Measurements from ENCODE around the gene SND1.
A peak's percentile ranks its signal among the peaks of the same experiment; 100 is the strongest.

The SND1 gene

DNA sequence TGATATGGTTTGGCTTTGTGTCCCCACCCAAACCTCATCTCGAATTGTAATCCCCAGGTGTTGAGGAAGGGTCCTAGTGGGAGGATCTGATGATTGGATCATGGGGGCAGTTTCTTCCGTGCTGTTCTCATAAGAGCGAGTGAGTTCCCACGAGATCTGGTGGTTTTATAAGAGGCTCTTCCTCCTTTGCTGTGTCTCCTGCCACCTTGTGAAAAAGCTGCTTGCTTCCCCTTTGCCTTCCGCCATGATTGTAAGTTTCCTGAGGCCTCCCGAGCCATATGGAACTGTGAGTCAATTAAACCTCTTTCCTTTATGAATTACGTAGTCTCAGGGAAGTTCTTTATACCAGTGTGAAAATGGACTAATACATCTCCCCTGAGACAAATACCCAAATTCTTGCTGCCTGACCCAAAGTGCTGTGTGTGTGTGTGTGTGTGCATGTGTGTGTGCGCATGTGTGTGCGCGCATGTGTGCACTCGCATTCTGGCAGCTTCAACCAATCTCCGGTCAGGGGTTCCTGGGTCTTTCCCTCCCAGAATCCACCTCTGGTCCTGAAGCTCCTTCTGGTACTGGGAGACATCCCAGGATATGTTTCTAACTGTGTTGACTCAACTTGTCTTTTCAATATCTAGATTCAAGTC, 477.4 kb downstream of the SND1 start:
- DNase-seq (ENCODE audit: low spot score) = no peak
- TF ChIP-seq, protein P1, sequence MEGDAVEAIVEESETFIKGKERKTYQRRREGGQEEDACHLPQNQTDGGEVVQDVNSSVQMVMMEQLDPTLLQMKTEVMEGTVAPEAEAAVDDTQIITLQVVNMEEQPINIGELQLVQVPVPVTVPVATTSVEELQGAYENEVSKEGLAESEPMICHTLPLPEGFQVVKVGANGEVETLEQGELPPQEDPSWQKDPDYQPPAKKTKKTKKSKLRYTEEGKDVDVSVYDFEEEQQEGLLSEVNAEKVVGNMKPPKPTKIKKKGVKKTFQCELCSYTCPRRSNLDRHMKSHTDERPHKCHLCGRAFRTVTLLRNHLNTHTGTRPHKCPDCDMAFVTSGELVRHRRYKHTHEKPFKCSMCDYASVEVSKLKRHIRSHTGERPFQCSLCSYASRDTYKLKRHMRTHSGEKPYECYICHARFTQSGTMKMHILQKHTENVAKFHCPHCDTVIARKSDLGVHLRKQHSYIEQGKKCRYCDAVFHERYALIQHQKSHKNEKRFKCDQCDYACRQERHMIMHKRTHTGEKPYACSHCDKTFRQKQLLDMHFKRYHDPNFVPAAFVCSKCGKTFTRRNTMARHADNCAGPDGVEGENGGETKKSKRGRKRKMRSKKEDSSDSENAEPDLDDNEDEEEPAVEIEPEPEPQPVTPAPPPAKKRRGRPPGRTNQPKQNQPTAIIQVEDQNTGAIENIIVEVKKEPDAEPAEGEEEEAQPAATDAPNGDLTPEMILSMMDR (IDR thresholded peaks at IDR 0.05; ENCODE audit: extremely low read depth, insufficient read depth, missing control alignments) = no peak
- in situ Hi-C loops (cut with MboI; ENCODE audit: low pct_unique_long_range_greater_than_20kb, low sequenced_read_pairs, unreplicated experiment) = no loop called here

DNA sequence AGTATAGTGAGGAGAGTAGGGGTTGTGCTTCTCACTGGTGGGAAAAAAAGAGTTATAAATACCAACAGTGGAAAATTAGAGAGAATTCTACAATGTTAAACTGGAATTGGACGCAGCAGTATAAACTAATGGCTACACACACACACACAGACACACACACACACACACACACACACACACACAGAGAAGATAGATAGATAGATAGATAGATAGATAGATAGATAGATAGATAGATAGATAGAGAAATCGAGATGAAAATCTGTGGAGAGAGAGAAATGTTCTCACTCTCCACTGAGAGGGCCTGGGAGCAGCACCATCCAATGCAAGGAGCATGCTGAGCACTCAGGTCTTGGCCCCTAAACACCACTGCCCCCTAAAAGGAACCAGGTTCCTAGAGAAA, 479.1 kb downstream of the SND1 start:
- DNase-seq (ENCODE audit: low spot score) = no peak
- TF ChIP-seq, protein P1 (IDR thresholded peaks at IDR 0.05; ENCODE audit: extremely low read depth, insufficient read depth, missing control alignments) = no peak
- in situ Hi-C loops (cut with MboI; ENCODE audit: low pct_unique_long_range_greater_than_20kb, low sequenced_read_pairs, unreplicated experiment) = no loop called here

DNA sequence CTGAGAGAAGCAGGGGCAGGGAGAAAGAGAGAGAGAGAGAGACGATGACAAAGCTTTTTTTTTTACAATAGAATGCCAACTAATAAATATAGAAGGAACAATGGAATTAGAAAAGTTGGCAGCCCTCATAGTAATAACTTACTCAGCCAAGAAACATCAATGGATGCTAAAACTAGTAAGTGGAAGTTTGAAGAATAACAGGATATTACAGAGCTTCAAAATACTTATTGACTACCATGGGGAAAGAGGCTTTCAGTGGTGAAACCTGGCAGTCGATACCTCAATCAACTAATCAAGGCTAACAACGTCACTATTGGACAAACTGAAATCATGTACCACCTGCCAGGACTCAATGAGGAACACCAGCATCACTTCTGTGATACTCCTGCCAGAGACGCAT, 479.7 kb downstream of the SND1 start:
- in situ Hi-C loops (cut with MboI; ENCODE audit: low pct_unique_long_range_greater_than_20kb, low sequenced_read_pairs, unreplicated experiment) = no loop called here

DNA sequence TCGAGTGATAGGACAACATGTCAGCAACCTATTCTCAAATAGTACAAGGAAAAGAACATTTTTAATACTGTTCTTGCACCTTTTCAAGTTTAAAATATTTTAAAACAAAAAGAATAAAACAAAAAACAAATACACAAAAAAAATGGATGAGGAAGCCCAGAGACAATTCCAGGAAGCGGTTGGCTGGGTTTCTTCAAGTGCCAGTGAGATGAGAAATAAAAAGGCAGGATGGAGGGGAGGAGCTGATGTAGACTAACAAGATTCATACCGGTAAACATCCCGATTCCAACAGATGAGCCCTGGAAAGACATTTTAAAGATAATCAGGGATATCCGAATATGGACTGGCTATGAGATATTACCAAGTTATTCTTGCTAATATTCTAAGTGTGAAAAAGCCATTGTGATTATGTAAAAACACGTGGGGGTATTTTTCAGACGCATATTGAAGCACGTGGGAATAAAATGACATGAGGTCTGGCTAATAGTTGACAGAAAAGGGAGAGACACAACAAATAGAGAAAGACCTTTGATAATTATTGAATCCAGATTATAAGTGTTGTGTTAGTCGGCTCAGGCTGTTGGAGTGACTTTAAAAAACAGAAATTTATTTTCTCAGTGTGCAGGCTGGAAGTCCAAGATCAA, 480.6 kb downstream of the SND1 start:
- in situ Hi-C loops (cut with MboI; ENCODE audit: low pct_unique_long_range_greater_than_20kb, low sequenced_read_pairs, unreplicated experiment) = no loop called here
- DNase-seq (ENCODE audit: low spot score) = no peak
- TF ChIP-seq, protein P1 (IDR thresholded peaks at IDR 0.05; ENCODE audit: extremely low read depth, insufficient read depth, missing control alignments) = no peak

More for the DNA sequence above, 479.7 kb downstream of the SND1 start:
- TF ChIP-seq, protein P1 (IDR thresholded peaks at IDR 0.05; ENCODE audit: extremely low read depth, insufficient read depth, missing control alignments) = no peak
- DNase-seq (ENCODE audit: low spot score) = no peak

DNA sequence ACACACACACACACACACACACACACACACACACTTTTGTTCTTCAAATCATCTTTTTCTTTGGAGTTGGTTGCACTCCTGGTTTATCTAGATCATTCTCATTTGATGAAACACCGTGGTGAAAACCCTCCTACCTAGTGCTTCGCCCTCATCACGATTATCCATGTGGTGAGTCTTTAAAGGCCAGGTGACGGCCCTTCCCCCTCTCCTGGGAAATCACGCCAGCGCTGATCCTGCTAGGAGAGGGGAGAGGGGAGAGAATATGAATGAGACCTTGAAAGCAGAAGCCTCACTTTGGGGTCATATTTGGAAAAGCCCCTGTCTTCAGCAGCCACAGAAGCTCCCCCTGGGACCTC, 483.1 kb downstream of the SND1 start:
- in situ Hi-C loops (cut with MboI; ENCODE audit: low pct_unique_long_range_greater_than_20kb, low sequenced_read_pairs, unreplicated experiment) = no loop called here
- DNase-seq (ENCODE audit: low spot score) = no peak

DNA sequence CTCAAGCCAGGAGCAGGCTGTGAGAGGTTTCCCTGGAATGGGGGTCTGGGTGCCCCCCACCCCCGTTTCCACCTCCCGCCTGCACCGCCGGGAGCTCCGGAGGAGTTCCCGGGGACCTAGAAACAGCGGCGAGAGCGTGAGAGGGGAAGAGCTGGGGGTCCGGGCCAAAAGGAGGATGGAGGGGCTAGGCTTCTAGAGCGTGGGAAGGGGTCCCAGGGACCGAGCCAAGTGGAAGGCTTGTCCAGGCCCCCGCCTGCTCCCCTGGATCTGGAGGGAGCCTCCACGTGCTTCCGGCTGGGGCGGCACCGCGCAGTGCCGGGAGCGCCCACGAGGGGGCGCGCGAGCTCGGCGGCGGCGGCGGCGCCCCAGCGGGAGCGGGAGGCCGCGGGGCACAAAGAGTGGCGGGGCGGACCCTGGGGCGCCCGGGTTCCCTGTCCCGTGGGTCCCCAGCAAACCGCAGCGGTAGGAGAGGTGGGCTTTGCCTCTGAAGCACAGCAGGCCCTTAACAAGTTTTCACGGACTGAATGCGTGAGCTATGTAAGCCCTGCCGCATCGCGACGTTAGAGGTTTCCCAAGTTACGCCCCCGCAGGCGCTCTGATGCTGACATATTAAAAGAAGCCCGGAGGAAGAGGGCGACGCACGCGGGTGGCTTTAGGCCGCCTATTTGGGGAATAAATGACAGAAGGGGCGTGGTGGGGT, 483.7 kb downstream of the SND1 start:
- DNase-seq (ENCODE audit: low spot score) = peak; percentile 87
- in situ Hi-C loops (cut with MboI; ENCODE audit: low pct_unique_long_range_greater_than_20kb, low sequenced_read_pairs, unreplicated experiment) = no loop called here
- TF ChIP-seq, protein P1 (IDR thresholded peaks at IDR 0.05; ENCODE audit: extremely low read depth, insufficient read depth, missing control alignments) = peak; percentile 98

More for the DNA sequence above, 483.1 kb downstream of the SND1 start:
- TF ChIP-seq, protein P1 (IDR thresholded peaks at IDR 0.05; ENCODE audit: extremely low read depth, insufficient read depth, missing control alignments) = no peak
